ENCODE results near the gene MFAP4.

- TF ChIP-seq CTCF (IDR thresholded peaks at IDR 0.05) (no peak), POLR2A (IDR thresholded peaks at IDR 0.05) (no peak)
Measured at GRCh38 chr17:19369107-19369778, 17.7 kb downstream of the MFAP4 start.
